ENCODE measurements around the gene SMPD2. TPM values are rescaled to one million over a fixed set of nuclear protein-coding genes. Genes with fewer than 3 reads are reported as not detected.

Gene SMPD2
- total RNA-seq, 1 experiment from 2014 or later: 14.7 TPM

Other genes starting within 250 kb of the SMPD2 start
- gene CD164, start 58.3 kb upstream of the SMPD2 start, total RNA-seq (2021; ENCODE audit: unreplicated experiment): 171 TPM
- 3.3 TPM for gene PPIL6, start 96 bp upstream of the SMPD2 start, total RNA-seq (2021; ENCODE audit: unreplicated experiment)
- gene MICAL1, start 15.0 kb downstream of the SMPD2 start, total RNA-seq (2021; ENCODE audit: unreplicated experiment): 23.9 TPM
- 11.3 TPM for gene ZBTB24, start 42.5 kb downstream of the SMPD2 start, total RNA-seq (2021; ENCODE audit: unreplicated experiment)

Measured in HCT116 (cell line).